Panc1 (cell line): Measurements from ENCODE around the gene TMEM207. TPM values are rescaled to one million over a fixed set of nuclear protein-coding genes. Genes with fewer than 3 reads are reported as not detected.

ENCODE experiments used
- ATAC-seq: fragments of 200-7000 bp; cut with Tn5 transposase; 2 replicates; pipeline ENCODE4 v1.9.1; 2020; ENCODE audit warnings: mild to moderate bottlenecking, moderate library complexity
- BruUV-seq: library from RNA; stranded (reverse); fragments of 400-500 nt; replicated peaks from 2 replicates; lab custom pipeline; 2021; lab: Mats Ljungman, UMichigan
- CTCF ChIA-PET: fragments of 300-600 bp; sonication (Branson Sonifier 250); formaldehyde crosslinking; loops from one replicate; lab custom pipeline; 2022; ENCODE audit warnings: antibody characterized with exemption; lab: Charles Lee
- POLR2A ChIA-PET: fragments of 300-600 bp; sonication (Branson Sonifier 250); formaldehyde crosslinking; loops from one replicate; lab custom pipeline; 2022; ENCODE audit warnings: antibody characterized with exemption; lab: Charles Lee
- DNase-seq: peaks from one replicate; pipeline ENCODE4 v3.0.0-alpha.2; 2010; ENCODE audit warnings: low read depth, low spot score
- H3K27ac ChIP-seq: 2 replicates; pipeline ENCODE4 v1.5.1; 2011; ENCODE audit warnings: mild to moderate bottlenecking, low read length, inconsistent platforms
- H3K27me3 ChIP-seq: fragments of 200-500 bp; sonication (Bioruptor generic); 2 replicates; pipeline ENCODE4 v1.6.0; 2014; ENCODE audit warnings: low read length, inconsistent platforms; ENCODE audit not compliant: control insufficient read depth, insufficient read depth
- H3K36me3 ChIP-seq: fragments of 200-500 bp; sonication (Bioruptor generic); 2 replicates; pipeline ENCODE4 v1.5.1; 2014; ENCODE audit warnings: inconsistent platforms, mild to moderate bottlenecking, low read length, moderate library complexity; ENCODE audit not compliant: control insufficient read depth, insufficient read depth
- H3K4me1 ChIP-seq: 2 replicates; pipeline ENCODE4 v1.5.1; 2011; ENCODE audit warnings: inconsistent platforms, mild to moderate bottlenecking, low read length, moderate library complexity; ENCODE audit not compliant: control insufficient read depth, insufficient read depth
- H3K4me3 ChIP-seq, 2 experiments: 2 replicates each; pipeline ENCODE4 v1.5.1; 2011 to 2012; ENCODE audit warnings: low read depth in 2 of 2, low read length in 2 of 2, mild to moderate bottlenecking in 2 of 2, inconsistent platforms in 1 of 2, moderate library complexity in 1 of 2
- H3K9me3 ChIP-seq: fragments of 200-500 bp; sonication (Bioruptor generic); 2 replicates; pipeline ENCODE4 v1.5.1; 2014; ENCODE audit warnings: low read depth, mild to moderate bottlenecking, inconsistent platforms, low read length, moderate library complexity; ENCODE audit not compliant: control insufficient read depth, insufficient read depth
- CTCF ChIP-seq: fragments of 450-650 bp; IDR thresholded peaks from 2 replicates; pipeline ENCODE4 v1.5.1; 2017; ENCODE audit warnings: mild to moderate bottlenecking
- POLR2AphosphoS5 ChIP-seq: IDR thresholded peaks from 2 replicates; pipeline ENCODE4 v1.6.1; 2012; ENCODE audit warnings: mild to moderate bottlenecking, low read depth, low read length, moderate library complexity
- REST ChIP-seq, 2 experiments: IDR thresholded peaks; 2 replicates each; pipeline ENCODE4 v1.6.1; 2011 to 2012; ENCODE audit warnings: low read depth in 2 of 2, control low read depth in 1 of 2, low read length in 1 of 2, mild to moderate bottlenecking in 1 of 2, moderate library complexity in 1 of 2; ENCODE audit not compliant: insufficient read depth in 1 of 2
- SIN3A ChIP-seq: IDR thresholded peaks from 2 replicates; pipeline ENCODE4 v1.6.1; 2012; ENCODE audit warnings: low read depth, mild to moderate bottlenecking, low read length, moderate library complexity, borderline replicate concordance; ENCODE audit not compliant: insufficient read depth
- TCF7L2 ChIP-seq: IDR thresholded peaks from 2 replicates; pipeline ENCODE4 v1.6.1; 2011; ENCODE audit warnings: mild to moderate bottlenecking, low read depth, low read length, inconsistent platforms
- in situ Hi-C: cut with HindIII; loops from 2 replicates; pipeline ENCODE4 v1.10.0; 2016; ENCODE audit warnings: low sequenced_read_pairs, low pct_unique_long_range_greater_than_20kb
- intact Hi-C: fragments of 100-400 bp; cut with micrococcal nuclease; formaldehyde crosslinking; loops from one replicate; pipeline ENCODE4 v1.10.0; 2022; ENCODE audit not compliant: unreplicated experiment
- total RNA-seq: library from RNA; stranded (reverse); gene quantifications from one replicate; pipeline ENCODE4 v1.2.1, GENCODE V29; 2021; ENCODE audit not compliant: unreplicated experiment

The TMEM207 gene
- total RNA-seq, 1 experiment from 2014 or later, result not detected

- DNase-seq, result no peak
- no TSS peak for BruUV-seq
- intact Hi-C loops (no loop called here), in situ Hi-C loops (no loop called here)
- no peaks in the 10 kb centered on the region for H3K36me3 ChIP-seq
- H3K27ac ChIP-seq, result no peak overlapping the region
- no peak for ATAC-seq
- no peaks in the 10 kb centered on the region for H3K27me3 ChIP-seq
- CTCF ChIA-PET, result no interaction called here
- H3K4me3 ChIP-seq, result no peak overlapping the region
- no peaks in the 10 kb centered on the region for H3K4me1 ChIP-seq
- no peaks in the 10 kb centered on the region for H3K9me3 ChIP-seq
- TF ChIP-seq CTCF, result no peak
- no peak for TF ChIP-seq SIN3A
- no peak for TF ChIP-seq TCF7L2
- no peak for TF ChIP-seq REST (IDR thresholded peaks at IDR 0.05; ENCODE audit: insufficient read depth in 1 of 2, low read depth in 2 of 2, low read length in 1 of 2)
- TF ChIP-seq POLR2AphosphoS5, result no peak
- POLR2A ChIA-PET, result no interaction called here
Measured at GRCh38 chr3:190494907-190495306, 45.2 kb upstream of the TMEM207 start.

DNA sequence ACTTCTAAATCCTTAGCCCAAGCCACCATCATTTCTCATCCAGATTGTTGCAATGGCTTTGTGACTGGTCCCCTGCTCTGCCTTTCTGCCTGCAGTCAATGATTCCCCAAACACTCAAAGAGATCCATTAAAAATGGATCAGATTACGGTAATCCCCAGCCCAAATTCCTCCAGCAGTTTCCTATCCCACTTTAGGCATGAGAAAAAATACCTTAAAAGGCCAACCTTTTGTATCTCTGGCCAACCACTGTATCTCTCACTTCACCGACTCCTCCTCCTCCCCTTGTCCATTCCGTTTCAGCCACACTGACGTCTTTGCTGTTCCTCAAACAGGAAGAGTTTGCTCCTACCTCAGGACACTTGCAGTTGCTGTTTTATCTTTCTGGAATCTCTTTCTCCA, 43.3 kb upstream of the TMEM207 start:
- no peaks in the 10 kb centered on the region for H3K4me1 ChIP-seq
- ChIA-PET POLR2A (no interaction called here), CTCF (no interaction called here)
- intact Hi-C loops, result no loop called here
- H3K9me3 ChIP-seq, result no peaks in the 10 kb centered on the region
- in situ Hi-C loops, result no loop called here
- H3K4me3 ChIP-seq, result no peak overlapping the region
- no peak for ATAC-seq
- no TSS peak for BruUV-seq
- no peak for DNase-seq
- no peak for TF ChIP-seq REST (IDR thresholded peaks at IDR 0.05; ENCODE audit: insufficient read depth in 1 of 2, low read depth in 2 of 2, low read length in 1 of 2)
- TF ChIP-seq CTCF, result no peak
- no peak for TF ChIP-seq TCF7L2
- TF ChIP-seq SIN3A, result no peak
- TF ChIP-seq POLR2AphosphoS5, result no peak
- no peaks in the 10 kb centered on the region for H3K36me3 ChIP-seq
- H3K27ac ChIP-seq, result no peak overlapping the region
- no peaks in the 10 kb centered on the region for H3K27me3 ChIP-seq
